NCI-H1436 treated with DMSO at 0.1 percent for 48 hours (cell line): Measurements from ENCODE around the gene HIVEP3.

Experiments
- DNase-seq: peaks from one replicate; lab custom pipeline; 2025; lab: John Stamatoyannopoulos, UW

Gene HIVEP3

GRCh38 chr1:41813226-41813625 lies 105.5 kb downstream of the HIVEP3 start:
- no peak for DNase-seq

GRCh38 chr1:41812453-41812852 lies 106.3 kb downstream of the HIVEP3 start:
- DNase-seq = no peak

GRCh38 chr1:41812051-41812450 lies 106.7 kb downstream of the HIVEP3 start:
- DNase-seq = peak; percentile 10

- no peak for DNase-seq
Observed at GRCh38 chr1:41811051-41811795, 107.5 kb downstream of the HIVEP3 start.

GRCh38 chr1:41810446-41810845 lies 108.3 kb downstream of the HIVEP3 start:
- no peak for DNase-seq

GRCh38 chr1:41809692-41810091 lies 109.0 kb downstream of the HIVEP3 start:
- DNase-seq = no peak

GRCh38 chr1:41807390-41807789 lies 111.3 kb downstream of the HIVEP3 start:
- no peak for DNase-seq

- no peak for DNase-seq
Observed at GRCh38 chr1:41806472-41807155, 112.1 kb downstream of the HIVEP3 start.

GRCh38 chr1:41805771-41806471 lies 112.8 kb downstream of the HIVEP3 start:
- no peak for DNase-seq

GRCh38 chr1:41804176-41804575 lies 114.5 kb downstream of the HIVEP3 start:
- DNase-seq = no peak

GRCh38 chr1:41803656-41804055 lies 115.1 kb downstream of the HIVEP3 start:
- no peak for DNase-seq

- no peak for DNase-seq
Observed at GRCh38 chr1:41802532-41803501, 115.9 kb downstream of the HIVEP3 start.

- no peak for DNase-seq
Observed at GRCh38 chr1:41800311-41800829, 118.4 kb downstream of the HIVEP3 start.

GRCh38 chr1:41799723-41800122 lies 119.0 kb downstream of the HIVEP3 start:
- DNase-seq = no peak

GRCh38 chr1:41799205-41799604 lies 119.5 kb downstream of the HIVEP3 start:
- DNase-seq = no peak

GRCh38 chr1:41795205-41795762 lies 123.4 kb downstream of the HIVEP3 start:
- DNase-seq = no peak

GRCh38 chr1:41794031-41794430 lies 124.7 kb downstream of the HIVEP3 start:
- no peak for DNase-seq

- no peak for DNase-seq
Observed at GRCh38 chr1:41792485-41792770, 126.3 kb downstream of the HIVEP3 start.

- no peak for DNase-seq
Observed at GRCh38 chr1:41791667-41792484, 126.8 kb downstream of the HIVEP3 start.

GRCh38 chr1:41790351-41790750 lies 128.4 kb downstream of the HIVEP3 start:
- DNase-seq = no peak
